Suprapubic skin (tissue), 4 donors: Measurements from ENCODE around the gene TGFB3.

Experiments
- CTCF ChIP-seq, 2 donors: fragments of 200-600 bp in 1 of 2; fragments of 450-650 bp in 1 of 2; sonication (generic) in 1 of 2; IDR thresholded peaks; one replicate each; pipeline ENCODE4 v1.5.1; 2016 to 2019; ENCODE audit warnings: antibody characterized with exemption in 2 of 2, mild to moderate bottlenecking in 1 of 2, moderate library complexity in 1 of 2
- POLR2A ChIP-seq, 2 donors: fragments of 450-650 bp; IDR thresholded peaks; one replicate each; pipeline ENCODE4 v1.6.1; 2017; ENCODE audit warnings: antibody characterized with exemption in 2 of 2, mild to moderate bottlenecking in 2 of 2, moderate library complexity in 2 of 2
- POLR2AphosphoS5 ChIP-seq, 3 donors: sonication (generic); formaldehyde crosslinking; IDR thresholded peaks; one replicate each; pipeline ENCODE4 v1.6.1; 2017; ENCODE audit warnings: antibody characterized with exemption in 3 of 3

GRCh38 chr14:75976826-75977581 lies 4.8 kb downstream of the TGFB3 start:
- no peak for TF ChIP-seq POLR2A (IDR thresholded peaks at IDR 0.05)
- no peak for TF ChIP-seq CTCF (IDR thresholded peaks at IDR 0.05)
- TF ChIP-seq POLR2AphosphoS5 (IDR thresholded peaks at IDR 0.05): no peak
